ENCODE results near the gene TTC24. TPM values are rescaled to one million over a fixed set of nuclear protein-coding genes. Genes with fewer than 3 reads are reported as not detected.

TTC24 gene
- total and polyA plus RNA-seq, 9 donors, result 0.12 to 0.15 TPM; not detected in 7

DNA sequence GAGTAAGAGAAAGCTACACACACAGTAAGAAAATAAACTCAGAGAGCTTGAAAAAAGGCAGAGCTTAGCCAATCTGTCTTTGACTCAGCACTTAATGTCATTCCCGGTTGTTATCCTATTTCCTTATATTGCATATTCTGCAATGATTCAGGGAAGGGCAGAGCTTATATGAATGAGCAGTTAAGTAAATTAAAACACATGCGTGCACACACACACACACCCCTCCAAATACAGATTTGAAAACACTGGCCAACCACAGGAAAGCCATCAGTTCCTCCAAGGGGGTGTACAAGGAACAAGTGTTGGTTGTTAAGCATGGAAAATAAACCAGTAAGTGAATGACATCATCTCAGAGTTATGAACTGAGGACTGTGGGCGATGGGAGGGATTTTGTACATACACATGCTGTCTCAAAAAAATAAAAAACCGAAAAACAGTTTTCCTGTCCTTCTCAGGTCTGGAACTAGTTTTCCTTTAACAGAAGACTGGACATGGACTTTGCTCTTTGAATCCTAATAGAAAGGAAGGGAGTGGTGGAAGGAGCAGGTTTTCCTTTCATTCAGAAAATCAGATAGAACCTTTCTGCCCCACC, 8.2 kb upstream of the TTC24 start:
- intact Hi-C loops (cut with DNase I), result no loop called here
- Histone ChIP-seq H3K27me3 (no peaks in the 10 kb centered on the region), H3K4me3 (no peak overlapping the region), H3K4me1 (ENCODE audit: insufficient read depth) (peaks cover 2% of the 10 kb centered on the region), H3K9me3 (no peaks in the 10 kb centered on the region), H3K36me3 (no peaks in the 10 kb centered on the region), H3K27ac (no peak overlapping the region)
- DNase-seq, result no peak
- TF ChIP-seq POLR2A (IDR thresholded peaks at IDR 0.05) (no peak), EP300 (IDR thresholded peaks at IDR 0.05) (no peak)
- TF ChIP-seq, protein P1, sequence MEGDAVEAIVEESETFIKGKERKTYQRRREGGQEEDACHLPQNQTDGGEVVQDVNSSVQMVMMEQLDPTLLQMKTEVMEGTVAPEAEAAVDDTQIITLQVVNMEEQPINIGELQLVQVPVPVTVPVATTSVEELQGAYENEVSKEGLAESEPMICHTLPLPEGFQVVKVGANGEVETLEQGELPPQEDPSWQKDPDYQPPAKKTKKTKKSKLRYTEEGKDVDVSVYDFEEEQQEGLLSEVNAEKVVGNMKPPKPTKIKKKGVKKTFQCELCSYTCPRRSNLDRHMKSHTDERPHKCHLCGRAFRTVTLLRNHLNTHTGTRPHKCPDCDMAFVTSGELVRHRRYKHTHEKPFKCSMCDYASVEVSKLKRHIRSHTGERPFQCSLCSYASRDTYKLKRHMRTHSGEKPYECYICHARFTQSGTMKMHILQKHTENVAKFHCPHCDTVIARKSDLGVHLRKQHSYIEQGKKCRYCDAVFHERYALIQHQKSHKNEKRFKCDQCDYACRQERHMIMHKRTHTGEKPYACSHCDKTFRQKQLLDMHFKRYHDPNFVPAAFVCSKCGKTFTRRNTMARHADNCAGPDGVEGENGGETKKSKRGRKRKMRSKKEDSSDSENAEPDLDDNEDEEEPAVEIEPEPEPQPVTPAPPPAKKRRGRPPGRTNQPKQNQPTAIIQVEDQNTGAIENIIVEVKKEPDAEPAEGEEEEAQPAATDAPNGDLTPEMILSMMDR (IDR thresholded peaks at IDR 0.05), result no peak
- 17 to 19% (median 17%) methylated on average over 4 of the region's 4 CpGs for WGBS, 3 donors

DNA sequence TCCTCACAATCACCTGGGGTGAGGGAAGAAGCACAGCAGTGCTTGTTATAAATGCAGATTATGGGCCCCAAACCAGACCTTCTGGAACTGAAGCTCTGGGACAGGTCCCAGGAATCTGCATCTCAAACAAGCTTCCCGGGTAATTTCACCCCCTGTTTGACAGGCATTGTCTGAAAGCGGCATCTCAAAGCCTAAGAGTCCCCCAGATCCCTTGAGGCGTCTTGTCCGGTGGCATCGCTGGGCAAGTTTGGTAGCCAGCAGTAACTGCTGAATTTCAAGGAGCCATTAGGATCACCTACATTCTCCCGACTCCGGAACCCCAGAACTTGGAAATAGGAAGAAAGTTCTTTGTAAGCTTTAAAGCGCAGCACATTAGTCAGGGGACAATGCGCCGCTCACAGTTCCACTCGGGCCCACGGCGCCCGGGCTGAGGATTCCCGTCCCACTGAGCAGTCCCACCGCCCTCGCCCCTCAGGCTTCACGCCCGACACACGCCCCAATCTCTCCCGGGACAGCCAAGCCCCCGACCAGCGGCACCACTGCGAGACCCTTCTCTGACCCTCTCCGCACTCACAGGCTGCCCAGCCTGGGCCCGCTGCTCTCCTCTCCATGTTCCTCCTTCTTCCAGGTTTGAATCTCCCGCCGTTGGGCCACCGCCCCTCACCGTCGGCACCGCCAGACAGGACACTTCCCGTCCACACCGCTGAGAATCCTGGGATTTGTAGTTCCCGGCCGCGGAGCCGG, 7.4 kb upstream of the TTC24 start, which contains the start of gene IQGAP3:
IQGAP3 (minus strand) TSS at position 647 of the 744 bp plus-strand sequence; CDS start at position 611, 36 bp downstream.
- Histone ChIP-seq H3K9me3 (no peaks in the 10 kb centered on the region), H3K36me3 (no peaks in the 10 kb centered on the region), H3K27me3 (no peaks in the 10 kb centered on the region), H3K4me1 (ENCODE audit: insufficient read depth) (peaks cover 2% of the 10 kb centered on the region), H3K27ac (no peak within 1 kb of the TSS), H3K4me3 (peak within 1 kb of the TSS; percentile 25)
- DNase-seq, result peak; percentile 80 to 86 (median 83)
- TF ChIP-seq EP300 (IDR thresholded peaks at IDR 0.05), result no peak
- TF ChIP-seq POLR2A (IDR thresholded peaks at IDR 0.05), result peak; percentile 9
- intact Hi-C loops (cut with DNase I), result no loop called here
- 0 to 1% (median 0%) methylated on average over 37 to 38 of the region's 38 CpGs for WGBS, 3 donors

DNA sequence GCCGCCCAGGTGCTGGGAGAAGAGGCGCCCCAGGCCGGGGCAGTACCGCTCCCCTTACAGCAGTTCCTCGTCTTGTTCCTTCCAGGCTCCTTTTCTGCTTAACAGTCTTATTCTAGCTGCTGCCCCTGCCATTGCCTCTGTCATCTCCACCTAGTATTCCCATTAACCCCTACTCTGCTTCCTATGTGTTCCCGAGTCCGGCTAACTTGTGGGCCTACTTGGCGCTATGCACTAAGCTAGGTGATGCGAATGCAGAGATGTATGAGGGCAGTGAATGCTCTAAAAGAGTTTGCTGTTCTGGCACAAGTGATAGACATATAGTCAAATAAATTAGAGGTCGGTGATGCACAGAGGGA, 6.9 kb upstream of the TTC24 start:
- H3K27ac ChIP-seq, result no peak overlapping the region
- H3K4me3 ChIP-seq, result peak overlapping the region; percentile 25

DNA sequence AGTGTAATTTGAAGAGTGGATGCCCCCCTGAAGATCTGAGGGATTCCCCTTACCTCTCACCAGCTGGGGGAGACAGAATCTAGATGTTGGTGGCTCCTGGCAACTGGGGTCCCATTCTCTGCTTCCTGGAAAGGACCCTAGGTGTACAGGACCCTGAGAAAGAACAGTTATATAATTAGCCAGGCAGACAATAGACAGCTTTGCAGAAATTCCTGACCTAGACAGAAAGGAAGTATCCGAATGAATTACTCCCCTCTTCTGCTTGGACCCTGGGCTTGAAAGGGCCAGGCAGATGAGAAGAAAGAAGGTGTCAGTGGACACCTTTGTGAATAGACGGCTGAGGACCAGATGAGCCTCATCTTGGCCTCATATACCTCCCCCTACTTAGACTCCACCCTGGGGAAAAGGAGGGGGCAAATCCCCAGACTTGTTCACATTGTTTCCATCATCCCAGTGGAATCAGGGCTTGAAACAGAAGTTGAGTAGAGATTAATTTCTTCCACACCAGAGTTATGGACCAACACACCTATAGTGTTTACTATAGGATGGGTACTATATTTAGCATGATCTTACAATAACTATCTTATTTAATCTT, 5.4 kb upstream of the TTC24 start:
- H3K4me1 ChIP-seq (ENCODE audit: insufficient read depth), result peaks cover 2% of the 10 kb centered on the region
- no peak for DNase-seq
- no peaks in the 10 kb centered on the region for H3K9me3 ChIP-seq
- H3K27ac ChIP-seq, result no peak overlapping the region
- H3K36me3 ChIP-seq, result no peaks in the 10 kb centered on the region
- WGBS, 3 donors, result 19 to 24% (median 20%) methylated on average over 2 of the region's 2 CpGs
- intact Hi-C loops (cut with DNase I), result no loop called here
- TF ChIP-seq POLR2A (IDR thresholded peaks at IDR 0.05) (no peak), EP300 (IDR thresholded peaks at IDR 0.05) (no peak)
- TF ChIP-seq, protein P1 (IDR thresholded peaks at IDR 0.05), result no peak
- H3K4me3 ChIP-seq, result no peak overlapping the region
- H3K27me3 ChIP-seq, result no peaks in the 10 kb centered on the region

More for the DNA sequence above, 6.9 kb upstream of the TTC24 start:
- H3K4me1 ChIP-seq (ENCODE audit: insufficient read depth), result peaks cover 2% of the 10 kb centered on the region
- intact Hi-C loops (cut with DNase I), result no loop called here
- TF ChIP-seq EP300 (IDR thresholded peaks at IDR 0.05) (no peak), POLR2A (IDR thresholded peaks at IDR 0.05) (no peak)
- TF ChIP-seq, protein P1 (IDR thresholded peaks at IDR 0.05), result no peak
- H3K36me3 ChIP-seq, result no peaks in the 10 kb centered on the region
- no peak for DNase-seq
- WGBS, 3 donors, result 22 to 26% (median 23%) methylated on average over 10 of the region's 10 CpGs
- no peaks in the 10 kb centered on the region for H3K9me3 ChIP-seq
- H3K27me3 ChIP-seq, result no peaks in the 10 kb centered on the region
